GM12878 (cell line): ENCODE measurements around the gene CBX7.

Source experiments
- CBFB ChIP-seq: IDR thresholded peaks from 2 replicates; pipeline ENCODE4 v1.6.1; 2016; ENCODE audit warnings: antibody characterized with exemption, low read depth
- EP300 ChIP-seq, 2 experiments: fragments of 150-350 bp in 1 of 2; IDR thresholded peaks; 2 replicates each; pipeline ENCODE4 v1.6.1; 2011 to 2012; ENCODE audit warnings: low read depth in 2 of 2, low read length in 2 of 2, borderline replicate concordance in 1 of 2, improper control_type of control experiment in 1 of 2, inconsistent platforms in 1 of 2; ENCODE audit not compliant: control insufficient read depth in 1 of 2
- TF ChIP-seq, protein P1 (sequence below): IDR thresholded peaks from 2 replicates; pipeline ENCODE4 v1.6.1; 2012; ENCODE audit warnings: low read depth, low read length, improper control_type of control experiment
- TF ChIP-seq, protein P2 (sequence below): IDR thresholded peaks from 2 replicates; pipeline ENCODE4 v1.6.1; 2011; ENCODE audit warnings: borderline replicate concordance, low read depth, mild to moderate bottlenecking, moderate library complexity, mixed read lengths, low read length; ENCODE audit not compliant: insufficient read depth; ENCODE audit errors: extremely low read length

GRCh38 chr22:39101226-39101625 is 51.3 kb downstream of the CBX7 start:
- TF ChIP-seq, protein P1, sequence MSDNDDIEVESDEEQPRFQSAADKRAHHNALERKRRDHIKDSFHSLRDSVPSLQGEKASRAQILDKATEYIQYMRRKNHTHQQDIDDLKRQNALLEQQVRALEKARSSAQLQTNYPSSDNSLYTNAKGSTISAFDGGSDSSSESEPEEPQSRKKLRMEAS: no peak
- no peak for TF ChIP-seq EP300 (IDR thresholded peaks at IDR 0.05; ENCODE audit: borderline replicate concordance in 1 of 2, control insufficient read depth in 1 of 2, low read depth in 2 of 2, low read length in 2 of 2)
- TF ChIP-seq, protein P2, sequence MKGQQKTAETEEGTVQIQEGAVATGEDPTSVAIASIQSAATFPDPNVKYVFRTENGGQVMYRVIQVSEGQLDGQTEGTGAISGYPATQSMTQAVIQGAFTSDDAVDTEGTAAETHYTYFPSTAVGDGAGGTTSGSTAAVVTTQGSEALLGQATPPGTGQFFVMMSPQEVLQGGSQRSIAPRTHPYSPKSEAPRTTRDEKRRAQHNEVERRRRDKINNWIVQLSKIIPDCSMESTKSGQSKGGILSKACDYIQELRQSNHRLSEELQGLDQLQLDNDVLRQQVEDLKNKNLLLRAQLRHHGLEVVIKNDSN: no peak
- no peak for TF ChIP-seq CBFB
